Left colon (tissue), 2 donors: Measurements from ENCODE around the gene CD59. TPM values are rescaled to one million over a fixed set of nuclear protein-coding genes. Genes with fewer than 3 reads are reported as not detected.
"Not testable (repeated sequence)": the region's sequence is repeated elsewhere in the genome, so short reads cannot be mapped to it uniquely, and the experiment has no call there.

Experiments used
- ATAC-seq: fragments of 200-7000 bp; cut with Tn5 transposase; one replicate; pipeline ENCODE4 v1.9.1; 2020; ENCODE audit warnings: mild to moderate bottlenecking, moderate library complexity
- DNase-seq, 2 donors: peaks; one replicate each; pipeline ENCODE4 v3.0.0-alpha.2; 2020
- intact Hi-C, 2 donors: fragments of 100-400 bp; cut with DNase I in 1 of 2; cut with micrococcal nuclease in 1 of 2; formaldehyde crosslinking; loops; one replicate each; pipeline versions ENCODE4 v1.11.2 to v1.14.0; 2022; cut with DNase I, micrococcal nuclease
- total RNA-seq, 2 donors: library from RNA; stranded (reverse); fragmentation: NEBNext Ultra II Directional; extraction: Animal tissue kit (Norgen Biotek cat#: 25700); gene quantifications; one replicate each; pipeline ENCODE4 v1.2.1, GENCODE V29; 2021
- donor health status: DM: no; HTN: no; CAD: no.
- donor health status: DM: yes; HTN: yes; CAD: no.

The CD59 gene
- total RNA-seq, 2 donors from 2014 or later = 271 to 585 TPM

DNA sequence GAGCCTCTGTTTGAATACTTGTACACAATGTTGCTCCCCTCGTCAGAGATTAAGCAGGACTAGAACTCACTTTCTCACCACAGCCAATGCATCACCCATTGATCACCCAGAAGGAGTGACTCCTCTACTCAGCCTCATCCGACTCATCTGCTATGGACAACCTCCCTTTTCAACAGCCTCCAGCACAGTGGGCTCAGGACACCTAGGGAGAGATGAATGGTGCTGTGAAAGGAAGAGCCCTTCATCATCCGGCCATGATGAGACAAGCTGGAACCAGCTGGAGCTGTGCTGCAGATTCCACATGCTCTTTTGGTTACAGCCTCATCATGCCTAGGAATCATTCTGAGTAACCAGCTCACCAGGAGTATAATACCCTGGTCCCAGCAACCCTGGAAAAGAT is 51.1 kb downstream of the CD59 start:
- intact Hi-C loops = loop anchor here (10.0 kb wide), 1 partner anchor 320 kb away; no protein-coding TSS in a partner anchor
- no peak for ATAC-seq
- no peak for DNase-seq

DNA sequence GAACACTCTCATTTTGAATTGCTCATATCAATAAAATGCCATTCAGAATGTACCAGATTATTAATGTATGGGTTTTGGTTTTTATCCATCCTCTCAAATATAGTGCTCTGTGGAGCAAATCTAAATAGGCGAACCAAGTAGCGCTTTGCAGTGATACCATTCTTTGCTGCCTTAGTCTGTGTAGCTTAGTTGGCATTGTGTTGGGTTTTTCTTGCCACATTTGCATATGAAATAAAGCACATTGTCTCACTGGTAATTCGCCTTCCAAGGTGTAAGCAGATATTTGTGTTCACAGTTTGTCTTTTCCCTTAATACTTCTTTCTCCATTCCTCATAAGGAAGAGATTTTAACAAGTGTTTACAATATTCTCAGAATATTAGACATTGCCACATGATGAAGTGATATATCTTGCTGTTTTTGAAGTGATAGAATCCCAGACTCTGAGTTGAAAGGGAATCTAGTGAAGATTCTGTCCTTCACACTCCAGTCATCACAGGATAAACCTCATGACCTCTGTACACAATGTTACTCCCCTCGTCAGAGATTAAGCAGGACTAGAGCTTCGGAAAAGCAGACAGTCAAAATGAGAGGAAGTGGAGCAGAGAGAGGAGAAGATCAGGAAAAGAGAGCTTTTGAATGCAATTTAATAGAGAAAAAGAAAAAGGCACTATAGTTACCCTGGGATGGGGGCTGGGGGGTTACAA is 52.1 kb downstream of the CD59 start:
- DNase-seq (no peak), ATAC-seq (no peak)
- intact Hi-C loops = loop anchor here (10.0 kb wide), 1 partner anchor 319 kb away; no protein-coding TSS in a partner anchor

DNA sequence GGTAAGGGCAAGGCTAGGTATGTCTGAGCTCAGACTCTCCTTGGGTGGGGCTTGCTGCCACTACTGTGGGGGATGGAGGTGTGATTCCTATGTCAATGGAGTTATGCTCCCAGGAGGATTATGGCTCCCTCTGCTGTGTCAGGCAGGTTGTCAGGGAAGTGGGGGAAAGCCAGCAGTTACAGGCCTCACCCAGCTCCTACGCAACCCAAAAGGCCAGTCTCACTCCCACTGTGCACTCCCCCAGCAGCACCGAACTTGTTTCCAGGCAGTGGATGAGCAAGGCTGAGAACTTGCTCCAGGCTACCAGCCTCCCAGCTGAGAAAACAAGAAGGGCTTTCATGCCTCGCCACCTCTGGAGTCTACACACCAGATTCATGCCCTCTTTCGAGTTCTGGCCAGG is 53.8 kb downstream of the CD59 start:
- ATAC-seq = peak; percentile 24
- intact Hi-C loops = loop anchor here (10.0 kb wide), 1 partner anchor 318 kb away; no protein-coding TSS in a partner anchor

DNA sequence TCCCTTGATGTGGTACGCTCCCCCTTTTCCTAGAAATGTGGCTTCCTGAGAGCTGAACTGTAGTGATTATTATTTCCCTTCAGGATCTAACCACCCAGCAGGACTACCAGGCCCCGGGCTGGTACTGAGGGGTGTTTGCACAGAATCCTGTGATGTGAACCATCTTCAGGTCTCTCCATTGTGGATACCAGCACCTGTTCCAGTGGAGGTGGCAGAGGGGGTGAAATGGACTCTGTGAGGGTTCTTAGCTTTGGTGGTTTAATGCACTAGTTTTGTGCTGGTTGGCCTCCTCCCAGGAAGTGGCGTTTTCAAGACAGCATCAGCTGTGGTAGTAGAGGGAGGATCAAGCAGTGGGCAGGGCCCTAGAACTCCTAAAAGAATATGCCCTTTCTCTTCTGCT is 54.2 kb downstream of the CD59 start:
- intact Hi-C loops = loop anchor here (10.0 kb wide), 1 partner anchor 317 kb away; no protein-coding TSS in a partner anchor
- no peak for DNase-seq
- ATAC-seq = no peak

More for the DNA sequence above, 53.8 kb downstream of the CD59 start:
- DNase-seq = no peak

DNA sequence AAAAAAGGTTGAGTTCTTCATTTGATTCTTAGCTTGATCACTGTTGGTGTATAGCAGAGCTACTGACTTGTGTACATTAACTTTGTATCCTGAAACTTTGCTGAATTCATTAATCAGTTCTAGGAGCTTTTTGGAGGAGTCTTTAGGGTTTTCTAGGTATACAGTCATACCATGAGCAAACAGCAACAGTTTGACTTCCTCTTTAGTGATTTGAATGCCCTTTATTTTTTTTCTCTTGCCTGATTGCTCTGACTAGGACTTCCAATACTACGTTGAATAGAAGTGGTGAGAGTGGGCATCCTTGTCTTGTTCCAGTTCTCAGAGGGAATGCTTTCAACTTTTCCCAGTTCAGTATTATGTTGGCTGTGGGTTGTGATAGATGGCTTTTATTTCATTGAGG is 57.6 kb downstream of the CD59 start:
- intact Hi-C loops = loop anchor here in 1 of 2 donors (10.0 kb wide), 1 partner anchor 64 kb away; no protein-coding TSS in a partner anchor
- not testable (repeated sequence) for DNase-seq, ATAC-seq

DNA sequence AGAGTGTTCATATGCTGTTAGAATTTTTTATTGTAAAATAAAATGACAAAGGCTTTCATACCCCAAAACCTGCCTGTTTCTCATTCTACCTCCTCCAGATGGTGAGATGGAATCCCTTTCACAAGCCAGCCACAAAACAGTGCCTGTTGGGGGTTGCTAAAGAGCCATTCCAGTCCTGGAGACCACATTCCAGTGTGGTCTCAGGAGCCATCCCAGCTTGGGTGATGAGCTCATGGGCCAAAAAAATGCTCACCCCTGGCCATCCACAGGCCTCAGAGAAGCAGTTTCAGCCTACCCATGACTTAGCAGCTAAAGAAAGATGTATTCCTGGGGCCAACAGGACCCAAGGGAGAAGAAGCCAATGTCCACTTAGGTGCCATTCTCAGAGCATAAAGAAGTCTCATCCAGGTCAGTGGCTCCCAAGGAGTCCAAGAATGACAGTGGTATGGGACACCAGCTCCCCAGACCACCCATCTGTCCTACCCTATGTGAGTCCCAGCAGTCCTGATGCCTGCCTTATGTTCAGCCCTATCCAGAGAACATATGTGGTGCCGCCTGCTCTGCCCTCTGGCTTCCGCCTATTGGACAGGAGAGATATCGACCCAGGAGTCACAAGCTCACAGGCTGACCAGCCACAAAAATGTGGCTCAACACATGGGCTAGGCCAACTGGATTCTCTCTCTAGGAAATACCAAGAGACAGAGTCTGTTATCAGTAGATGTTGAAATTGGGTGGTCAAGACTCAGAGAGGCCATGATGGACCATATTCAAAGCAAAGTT is 62.0 kb downstream of the CD59 start:
- no peak for ATAC-seq
- intact Hi-C loops = loop anchor here in 1 of 2 donors (10.0 kb wide), 1 partner anchor 59 kb away; no protein-coding TSS in a partner anchor
- no peak for DNase-seq

DNA sequence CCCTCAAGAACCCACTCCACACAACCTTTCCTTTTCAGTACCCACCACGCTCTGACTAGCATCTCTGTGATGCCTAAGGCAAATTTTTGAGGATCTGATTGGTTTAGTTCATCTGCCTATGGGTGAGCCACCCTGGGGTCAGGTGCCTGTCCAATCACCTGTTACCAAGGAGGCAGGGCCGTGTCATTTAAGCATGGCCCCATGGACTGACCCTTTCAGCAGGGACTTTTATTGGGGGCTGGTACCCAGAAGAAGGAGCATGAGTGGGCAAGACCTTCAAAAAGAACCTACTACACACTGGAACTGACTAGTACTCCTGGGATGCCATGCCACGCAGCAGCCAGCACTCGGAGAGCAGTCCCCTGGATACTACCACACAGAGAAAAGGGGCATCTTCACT is 64.0 kb downstream of the CD59 start:
- no peak for DNase-seq
- intact Hi-C loops = loop anchor here in 1 of 2 donors (10.0 kb wide), 1 partner anchor 57 kb away; no protein-coding TSS in a partner anchor
- no peak for ATAC-seq

DNA sequence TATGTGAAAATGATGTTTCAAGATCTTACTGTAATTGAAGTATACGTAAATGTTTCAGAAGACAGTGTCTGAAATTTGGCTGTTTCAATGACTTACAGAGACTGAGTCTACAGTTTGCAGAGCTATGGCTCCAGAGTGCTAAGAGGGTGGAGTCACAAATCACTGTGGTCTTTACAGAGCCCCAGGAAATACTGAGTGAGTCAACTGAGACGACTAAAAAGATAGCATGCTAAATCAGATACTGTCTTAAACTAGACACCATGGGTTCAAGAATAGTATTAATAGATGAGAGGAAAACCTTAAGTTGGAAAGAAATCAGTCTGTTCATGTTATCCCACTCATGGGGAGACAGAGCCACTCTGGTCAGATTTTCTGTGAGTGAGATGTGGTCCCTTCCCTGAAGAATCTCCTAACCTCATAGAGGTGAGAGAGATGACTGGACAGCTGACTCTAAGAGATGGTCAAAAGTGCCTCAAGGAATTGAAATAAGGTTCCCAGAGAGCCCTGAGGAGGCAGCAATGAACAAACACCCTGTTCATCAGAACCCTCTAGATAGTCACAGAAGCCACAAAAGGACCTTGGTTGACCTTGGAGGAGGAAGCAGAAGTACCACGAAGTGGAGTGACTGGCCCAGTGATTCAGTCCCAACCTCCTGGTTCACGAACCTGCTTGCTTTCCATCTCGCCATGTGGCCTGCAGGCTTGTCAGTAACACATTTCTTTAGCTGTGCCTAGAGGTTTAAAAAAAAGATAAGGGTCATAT is 65.8 kb downstream of the CD59 start:
- intact Hi-C loops = loop anchor here in 1 of 2 donors (10.0 kb wide), 1 partner anchor 56 kb away; no protein-coding TSS in a partner anchor
- DNase-seq (no peak), ATAC-seq (no peak)

DNA sequence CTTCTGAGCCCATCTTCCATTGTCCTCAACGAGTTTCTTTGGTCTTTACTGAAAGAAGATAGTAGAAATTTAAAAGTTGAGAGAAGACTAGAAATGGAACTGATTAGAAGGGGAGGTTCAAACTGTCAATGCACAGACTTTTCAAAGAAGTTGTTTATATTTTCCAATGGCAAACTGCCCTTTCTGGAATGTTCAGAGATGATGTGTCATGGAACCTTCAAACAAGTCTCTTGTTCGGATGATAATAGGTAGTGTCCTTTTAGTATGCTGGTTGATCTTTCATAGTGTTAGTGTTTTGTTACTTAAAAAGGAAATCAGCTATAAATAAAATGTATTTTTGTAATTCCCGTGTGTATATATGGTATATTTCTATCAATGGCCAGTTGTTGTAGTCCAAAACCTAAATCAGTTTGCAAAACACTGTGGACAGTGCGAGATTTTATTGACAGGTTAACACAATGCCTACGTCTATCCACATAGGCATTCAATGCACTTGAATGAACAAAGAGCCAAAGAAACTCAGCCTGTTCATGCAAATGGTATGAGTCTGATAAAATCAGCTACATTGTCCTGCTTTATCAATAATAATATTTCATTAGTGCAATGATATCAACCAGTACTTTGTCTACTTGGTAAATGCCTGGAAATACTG is 66.5 kb downstream of the CD59 start:
- intact Hi-C loops = loop anchor here in 1 of 2 donors (10.0 kb wide), 1 partner anchor 55 kb away; no protein-coding TSS in a partner anchor
- DNase-seq (no peak), ATAC-seq (no peak)

DNA sequence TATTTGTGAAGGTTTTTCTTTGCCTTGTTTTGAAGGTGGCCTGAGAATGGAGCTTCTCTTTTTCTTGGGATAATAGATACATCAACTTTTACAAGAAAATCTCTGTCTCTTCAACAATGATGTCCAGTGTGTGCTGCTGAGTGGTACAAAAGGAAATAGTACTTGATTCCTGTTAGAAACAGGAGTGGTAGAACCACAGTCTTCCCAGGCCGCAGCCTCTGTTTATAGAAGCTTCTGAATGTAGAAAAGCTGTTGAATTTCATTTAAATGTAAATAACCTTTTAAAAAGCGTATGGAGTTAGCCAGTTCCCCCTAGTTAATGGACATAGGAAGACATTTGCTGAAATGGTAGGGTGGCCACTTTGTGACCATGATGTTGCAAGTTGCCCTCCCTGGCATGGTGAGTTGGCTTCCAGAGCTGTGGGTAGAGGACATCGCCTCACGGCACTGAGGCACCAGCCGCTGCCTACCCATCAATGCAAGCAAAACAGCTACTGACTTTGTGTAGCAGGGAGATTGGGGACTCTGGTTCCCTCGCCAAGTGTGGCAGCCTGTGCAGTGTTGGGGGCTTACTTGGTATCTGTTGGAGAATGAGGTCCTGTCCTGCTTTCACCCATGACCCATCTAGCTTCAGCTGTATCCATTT is 67.1 kb downstream of the CD59 start:
- DNase-seq (no peak), ATAC-seq (no peak)
- intact Hi-C loops = no loop called here

DNA sequence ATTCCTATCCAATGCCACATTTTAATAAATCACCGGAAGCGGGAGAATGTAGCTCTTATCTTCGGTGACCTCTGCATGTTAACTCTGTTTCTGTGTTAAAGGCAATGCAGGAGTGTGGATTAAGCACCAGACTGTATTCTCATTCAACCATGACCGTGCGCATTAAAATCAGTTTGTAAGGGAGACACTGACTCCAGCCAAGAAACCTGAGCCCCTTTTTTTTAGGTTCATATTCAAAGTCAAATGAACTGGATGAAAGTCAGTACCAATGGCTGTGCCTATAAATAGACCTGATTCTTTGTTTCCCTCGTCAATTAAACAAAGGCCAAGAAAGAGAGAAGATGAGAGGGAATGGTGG is 67.8 kb downstream of the CD59 start:
- ATAC-seq = no peak
- intact Hi-C loops = no loop called here
- DNase-seq = no peak

DNA sequence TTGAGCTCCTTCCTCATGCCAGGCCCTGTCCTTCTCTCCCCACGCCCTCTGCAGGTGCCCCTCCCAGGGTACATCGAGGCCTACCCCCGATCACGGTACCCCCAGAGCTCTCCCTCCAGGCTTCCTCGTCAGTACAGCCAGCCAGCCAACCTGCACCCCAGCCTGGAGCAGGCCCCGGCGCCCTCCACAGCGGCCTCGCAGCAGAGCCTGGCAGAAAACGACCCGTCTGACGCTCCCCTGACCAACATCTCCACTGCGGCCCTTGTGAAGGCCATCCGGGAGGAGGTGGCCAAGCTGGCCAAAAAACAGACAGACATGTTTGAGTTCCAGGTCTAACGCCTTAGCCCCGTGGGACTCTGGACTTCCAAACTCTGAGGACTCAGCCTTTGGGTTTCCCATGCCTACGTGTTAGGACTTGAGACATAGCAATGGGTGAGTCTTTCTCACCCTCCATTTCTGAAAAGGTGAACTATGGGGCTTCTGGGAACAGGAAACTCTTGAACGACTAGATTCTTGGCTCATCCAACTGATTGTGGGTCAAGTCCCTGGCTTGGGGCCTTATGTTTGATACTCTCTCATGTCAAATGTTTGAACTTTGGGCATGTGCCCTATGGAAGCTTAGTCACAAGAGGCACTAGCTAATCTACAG is 68.3 kb downstream of the CD59 start:
- DNase-seq (no peak), ATAC-seq (no peak)
- intact Hi-C loops = no loop called here

DNA sequence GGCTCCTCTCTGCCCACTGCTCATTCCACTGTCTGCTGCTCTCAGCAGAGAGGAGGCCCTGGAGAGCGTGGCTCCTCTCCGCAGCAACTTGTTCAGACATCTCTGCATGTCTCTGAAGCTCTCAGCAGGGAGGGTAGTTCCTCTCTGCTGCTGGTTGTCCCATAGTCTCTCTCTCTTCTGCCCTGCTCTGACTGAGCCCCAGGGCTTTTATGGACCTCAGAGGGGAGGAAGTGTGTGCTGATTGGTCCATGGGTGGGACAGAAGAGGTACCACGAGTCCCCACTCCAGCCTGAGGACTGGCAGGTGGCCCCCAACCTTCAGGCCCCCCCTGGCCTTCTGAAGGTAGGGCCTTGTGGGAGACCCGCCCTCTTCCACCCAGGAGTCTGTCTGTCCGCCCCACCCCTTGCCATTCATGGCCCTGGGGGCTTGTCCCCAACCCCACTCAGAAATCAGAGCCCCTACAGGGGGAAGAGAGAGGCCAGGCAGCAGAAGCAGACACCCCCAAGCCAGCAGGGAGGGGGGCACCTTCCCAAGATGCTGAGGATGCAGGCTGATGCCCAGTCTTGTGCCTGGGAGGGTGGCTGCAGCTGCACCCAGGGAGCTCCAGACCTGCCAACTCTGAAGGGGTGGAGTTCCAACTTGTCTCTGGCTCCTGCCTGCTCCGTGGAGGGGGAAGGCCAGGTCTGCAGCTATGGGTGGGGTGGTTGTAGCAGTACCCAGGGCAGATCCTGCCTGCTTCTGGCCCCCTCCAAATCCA is 70.7 kb downstream of the CD59 start:
- no peak for ATAC-seq
- DNase-seq = no peak
- intact Hi-C loops = no loop called here

DNA sequence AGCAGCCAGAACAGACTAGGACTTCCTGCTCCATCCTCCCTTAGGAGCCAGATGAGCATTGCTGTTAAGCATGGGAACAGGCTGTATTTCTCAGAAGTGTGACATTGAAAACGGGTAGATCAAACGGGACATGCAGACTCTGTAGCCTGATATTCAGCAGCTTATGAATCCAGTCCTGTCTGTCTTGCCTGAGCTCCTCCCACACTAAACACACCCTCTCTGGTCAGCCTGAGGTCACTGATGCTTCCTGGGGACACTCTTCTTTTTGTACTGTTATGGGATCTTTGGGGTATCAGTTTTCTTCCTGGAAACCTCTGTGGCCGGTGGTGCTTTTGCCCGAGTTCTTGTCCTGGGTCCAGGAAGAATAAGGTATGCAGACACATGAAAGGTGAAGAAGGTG is 71.4 kb downstream of the CD59 start:
- no peak for DNase-seq
- no peak for ATAC-seq
- intact Hi-C loops = no loop called here

DNA sequence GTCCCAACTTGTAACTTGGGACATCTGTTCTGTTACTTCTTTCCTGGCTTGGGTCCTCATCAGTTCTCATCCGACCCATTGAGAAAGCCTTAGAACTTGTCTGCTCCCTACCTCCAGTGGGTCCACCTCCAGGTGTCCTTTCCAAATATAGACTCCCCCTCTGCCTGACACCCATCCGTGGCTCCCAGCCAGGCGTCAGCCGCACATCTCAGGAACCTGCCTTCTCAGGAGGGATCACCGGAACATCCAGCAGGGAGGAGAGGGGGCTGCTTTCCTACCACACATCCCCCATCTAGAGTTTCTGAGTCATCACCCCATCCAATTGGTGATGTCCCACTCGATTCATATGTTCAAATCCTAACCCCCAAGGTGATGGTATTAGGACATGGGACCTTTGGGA is 72.1 kb downstream of the CD59 start:
- intact Hi-C loops = no loop called here
- ATAC-seq = no peak

DNA sequence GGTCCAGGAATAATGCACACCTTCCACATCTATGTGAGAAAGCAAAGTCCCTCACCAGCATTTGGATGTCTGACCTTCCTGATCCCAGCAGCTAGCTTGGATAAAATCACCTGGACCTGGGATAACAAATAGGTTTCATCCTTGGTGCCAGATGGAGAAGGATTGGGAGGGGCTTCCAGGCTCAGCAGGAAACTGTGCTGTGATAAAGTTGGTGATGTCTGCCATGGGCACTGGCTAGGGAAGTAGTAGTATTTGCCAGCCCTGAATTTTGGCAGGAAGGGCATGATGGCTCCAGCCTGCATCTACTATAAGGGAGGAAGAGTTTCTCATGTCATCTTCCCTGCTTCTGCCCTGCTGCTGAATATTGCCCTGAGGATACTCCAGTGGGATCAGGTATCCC is 73.1 kb downstream of the CD59 start:
- no peak for ATAC-seq
- intact Hi-C loops = no loop called here

More for the DNA sequence above, 72.1 kb downstream of the CD59 start:
- DNase-seq = no peak

DNA sequence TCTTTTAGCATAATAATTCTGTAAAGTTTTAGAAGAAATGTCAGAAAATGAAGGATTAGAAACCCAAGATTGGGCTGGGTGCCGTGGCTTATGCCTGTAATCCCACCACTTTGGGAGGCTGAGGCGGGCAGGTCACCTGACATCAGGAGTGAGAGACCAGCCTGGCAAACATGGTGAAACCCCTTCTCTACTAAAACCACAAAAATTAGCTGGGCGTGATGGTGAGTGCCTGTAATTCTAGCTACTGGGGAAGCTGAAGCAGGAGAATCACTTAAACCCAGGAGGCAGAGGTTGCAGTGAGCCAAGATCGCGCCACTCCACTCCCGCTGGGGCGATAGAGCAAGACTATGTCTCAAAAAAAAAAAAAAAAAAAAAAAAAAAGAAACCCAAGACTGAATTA is 74.7 kb downstream of the CD59 start:
- intact Hi-C loops, ATAC-seq, DNase-seq: not testable (repeated sequence)

More for the DNA sequence above, 73.1 kb downstream of the CD59 start:
- DNase-seq = no peak
